Measurements from ENCODE around the gene PJVK. TPM values are rescaled to one million over a fixed set of nuclear protein-coding genes. Genes with fewer than 3 reads are reported as not detected.

Gene PJVK, protein sequence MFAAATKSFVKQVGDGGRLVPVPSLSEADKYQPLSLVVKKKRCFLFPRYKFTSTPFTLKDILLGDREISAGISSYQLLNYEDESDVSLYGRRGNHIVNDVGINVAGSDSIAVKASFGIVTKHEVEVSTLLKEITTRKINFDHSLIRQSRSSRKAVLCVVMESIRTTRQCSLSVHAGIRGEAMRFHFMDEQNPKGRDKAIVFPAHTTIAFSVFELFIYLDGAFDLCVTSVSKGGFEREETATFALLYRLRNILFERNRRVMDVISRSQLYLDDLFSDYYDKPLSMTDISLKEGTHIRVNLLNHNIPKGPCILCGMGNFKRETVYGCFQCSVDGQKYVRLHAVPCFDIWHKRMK
- total RNA-seq = 2.0 and 2.5 TPM in 2 replicates

DNA sequence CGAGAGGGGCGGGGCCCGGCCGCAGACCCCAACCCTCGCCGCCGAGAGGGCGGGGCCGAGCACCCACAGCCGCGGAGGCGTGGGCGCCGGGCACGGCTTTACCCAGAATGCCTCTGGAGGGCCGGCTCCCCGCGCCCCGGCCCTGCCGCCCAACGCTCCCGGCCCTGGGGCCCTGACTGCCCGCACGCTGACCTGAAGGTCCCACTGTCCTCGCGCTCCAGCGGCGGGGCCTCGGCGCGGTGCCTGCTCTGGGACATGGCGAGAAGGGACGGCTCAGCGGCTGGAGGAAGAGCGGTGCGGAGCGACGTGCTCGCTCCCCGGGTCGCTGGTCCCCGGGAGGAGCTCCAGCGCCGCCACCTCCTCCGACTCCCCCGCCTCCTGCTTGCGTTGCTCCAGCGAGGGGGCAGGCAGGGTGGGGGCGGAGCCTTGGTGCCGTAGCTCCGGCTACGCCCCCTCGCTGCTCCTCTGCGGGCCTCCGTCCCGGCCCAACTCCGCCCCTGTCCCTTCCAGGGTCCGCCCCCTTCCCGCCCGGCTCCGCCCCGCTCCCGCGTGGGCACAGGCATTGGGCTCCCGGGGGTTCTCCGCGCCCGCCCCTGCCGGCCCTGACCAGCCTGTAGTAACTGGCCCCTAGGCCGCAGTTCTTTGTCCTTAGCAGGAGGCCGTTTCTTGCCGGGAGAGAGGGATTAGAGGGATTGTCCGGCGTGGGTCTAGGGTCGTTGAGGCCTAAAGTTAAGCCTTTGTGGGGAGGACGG lies at the start of gene PJVK, which contains the start of gene PRKRA:
PJVK (plus strand) TSS at position 605 of the 752 bp plus-strand sequence. CDS start 2,032 bp downstream, outside the sequence.
PRKRA (minus strand) TSS at position 402 of the 752 bp plus-strand sequence; CDS start at position 257, 145 bp downstream.

DNA sequence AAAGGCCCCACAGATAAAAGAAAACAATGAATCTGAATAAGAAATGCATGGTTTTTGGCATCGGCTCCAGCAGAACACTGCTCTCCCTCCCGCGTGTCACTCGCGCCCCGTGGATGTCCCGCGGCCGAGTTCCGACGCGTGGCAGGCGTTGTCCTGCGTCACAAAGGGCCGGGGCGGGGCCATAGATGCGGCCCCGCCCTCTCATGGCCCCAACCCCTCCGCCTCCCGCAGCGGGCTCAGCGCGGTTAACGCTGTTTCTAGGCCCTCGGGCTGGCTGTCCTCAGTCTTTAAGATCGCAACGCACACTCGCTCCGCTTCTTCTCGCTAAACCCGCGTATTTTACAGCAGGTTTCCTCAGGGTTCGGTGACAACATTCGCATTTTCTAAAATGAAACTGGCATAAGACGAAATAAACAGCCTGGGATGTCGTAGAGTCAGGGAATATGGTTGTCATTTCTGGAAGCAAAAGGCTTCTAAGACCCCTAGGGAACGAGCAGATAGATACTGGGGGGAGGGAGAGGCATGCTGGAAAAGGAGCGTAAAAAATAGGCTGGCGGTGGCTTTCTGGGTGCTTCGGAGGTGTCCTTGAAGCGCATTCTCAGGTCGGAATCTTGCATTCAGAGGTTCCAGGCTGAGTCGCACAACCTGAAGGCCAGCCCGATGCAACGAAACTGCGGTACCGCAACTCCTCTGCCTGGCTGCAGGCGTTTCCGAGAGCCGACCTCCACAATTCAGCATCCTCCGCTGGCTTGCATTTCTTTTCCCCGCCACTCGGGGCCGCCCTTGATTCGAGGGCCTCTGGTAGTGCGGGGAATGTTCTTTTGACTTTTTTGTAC lies 27.5 kb downstream of the PJVK start, which contains the start of gene FKBP7:
FKBP7 (minus strand) TSS at position 162 of the 836 bp plus-strand sequence; CDS start at position 61, 101 bp downstream.

DNA sequence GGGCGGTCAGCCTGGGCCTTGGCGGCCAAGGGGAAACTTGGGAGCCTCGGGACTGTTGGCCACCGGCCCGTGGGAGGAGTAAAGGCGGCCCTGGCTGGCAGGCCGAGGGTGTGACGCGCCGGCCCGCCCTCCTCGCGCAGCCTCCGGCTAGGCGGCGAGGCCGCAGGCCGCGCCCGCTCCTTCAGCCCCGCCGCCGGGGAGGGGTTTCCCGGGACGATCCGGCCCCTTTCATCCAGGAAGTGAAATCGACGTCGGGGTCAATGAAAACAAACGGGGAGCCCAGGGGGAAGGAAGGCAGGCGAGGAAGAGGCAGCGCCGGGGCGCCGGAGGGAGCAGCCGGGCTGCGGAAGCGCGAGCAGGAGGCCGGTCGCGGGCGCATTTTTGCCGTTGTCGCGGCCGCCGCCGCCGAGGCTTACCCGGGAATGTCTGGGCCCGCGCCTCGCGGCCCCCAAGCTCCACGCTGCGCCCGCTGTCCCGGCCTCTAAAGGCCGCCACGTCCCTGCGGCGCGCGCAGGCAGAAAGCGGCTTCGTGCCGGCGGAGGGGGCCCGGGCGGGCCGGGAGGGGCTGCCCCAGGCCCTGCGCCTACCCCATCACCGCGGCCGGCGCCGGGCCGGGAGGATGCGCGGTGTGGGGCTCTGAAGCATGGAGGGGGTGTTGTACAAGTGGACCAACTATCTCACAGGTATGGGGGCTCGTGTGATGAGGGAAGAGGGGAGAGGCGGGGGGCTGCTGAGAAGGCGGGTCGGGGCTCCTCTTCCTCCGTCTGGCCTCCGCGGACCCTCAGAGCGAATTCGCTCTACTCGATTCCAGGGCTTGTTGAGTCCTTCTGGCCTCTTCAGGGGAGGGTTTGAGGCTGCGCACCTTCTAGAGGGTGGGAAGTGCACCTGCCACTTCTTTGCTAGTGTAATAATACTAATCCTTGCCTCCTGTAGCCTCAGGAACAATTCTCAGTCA lies 29.3 kb downstream of the PJVK start, which contains the start of gene PLEKHA3:
PLEKHA3 (plus strand) TSS at position 231 of the 955 bp plus-strand sequence; CDS start at position 644, 413 bp downstream.

Other genes starting within 250 kb of the PJVK start
- 48.4 and 52.1 TPM in 2 replicates for gene PRKRA, start 203 bp upstream of the PJVK start, total RNA-seq
- 49.8 and 49.9 TPM in 2 replicates for gene FKBP7, start 27.2 kb downstream of the PJVK start, total RNA-seq
- gene PLEKHA3, start 29.1 kb downstream of the PJVK start, total RNA-seq = 4.5 and 4.8 TPM in 2 replicates

Data from smooth muscle cell of trachea (primary cell).